ENCODE results near the gene PTPRT. TPM values are rescaled to one million over a fixed set of nuclear protein-coding genes. Genes with fewer than 3 reads are reported as not detected.

Gene PTPRT
- total RNA-seq, 4 donors from 2014 or later, result under 0.01 to 0.64 (median 0.40) TPM

DNA sequence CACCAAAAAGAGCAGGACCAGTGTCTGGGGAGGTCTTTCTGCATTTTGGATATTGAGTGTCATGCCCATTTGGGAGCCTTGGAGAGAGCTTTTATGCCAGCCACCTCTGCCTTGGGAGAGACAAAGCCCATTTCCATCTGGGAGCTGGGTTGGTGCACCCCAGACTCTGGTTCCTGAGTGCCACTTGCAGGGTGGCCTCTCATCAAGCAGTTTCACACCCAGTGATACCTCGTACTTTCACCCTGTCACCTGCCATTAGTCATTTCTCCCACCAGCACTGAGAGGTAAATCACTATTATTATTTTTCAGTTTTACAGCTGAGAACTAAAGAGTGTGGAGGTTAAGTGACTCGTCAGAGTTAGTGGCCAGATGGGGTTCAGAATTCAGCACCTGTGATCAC, 94.7 kb downstream of the PTPRT start:
- in situ Hi-C loops (cut with MboI; ENCODE audit: low pct_ligation_motif_present in 1 of 4, low pct_unique_long_range_greater_than_20kb in 1 of 4, low sequenced_read_pairs in 3 of 4), result loop anchor here in 1 of 4 donors (25.0 kb wide), 1 partner anchor 92 kb away; the partner anchor contains the start of gene PTPRT
- TF ChIP-seq EP300 (IDR thresholded peaks at IDR 0.05; ENCODE audit: low read depth) (no peak), POLR2A (IDR thresholded peaks at IDR 0.05) (no peak), POLR2AphosphoS5 (IDR thresholded peaks at IDR 0.05) (no peak)
- TF ChIP-seq, protein P1, sequence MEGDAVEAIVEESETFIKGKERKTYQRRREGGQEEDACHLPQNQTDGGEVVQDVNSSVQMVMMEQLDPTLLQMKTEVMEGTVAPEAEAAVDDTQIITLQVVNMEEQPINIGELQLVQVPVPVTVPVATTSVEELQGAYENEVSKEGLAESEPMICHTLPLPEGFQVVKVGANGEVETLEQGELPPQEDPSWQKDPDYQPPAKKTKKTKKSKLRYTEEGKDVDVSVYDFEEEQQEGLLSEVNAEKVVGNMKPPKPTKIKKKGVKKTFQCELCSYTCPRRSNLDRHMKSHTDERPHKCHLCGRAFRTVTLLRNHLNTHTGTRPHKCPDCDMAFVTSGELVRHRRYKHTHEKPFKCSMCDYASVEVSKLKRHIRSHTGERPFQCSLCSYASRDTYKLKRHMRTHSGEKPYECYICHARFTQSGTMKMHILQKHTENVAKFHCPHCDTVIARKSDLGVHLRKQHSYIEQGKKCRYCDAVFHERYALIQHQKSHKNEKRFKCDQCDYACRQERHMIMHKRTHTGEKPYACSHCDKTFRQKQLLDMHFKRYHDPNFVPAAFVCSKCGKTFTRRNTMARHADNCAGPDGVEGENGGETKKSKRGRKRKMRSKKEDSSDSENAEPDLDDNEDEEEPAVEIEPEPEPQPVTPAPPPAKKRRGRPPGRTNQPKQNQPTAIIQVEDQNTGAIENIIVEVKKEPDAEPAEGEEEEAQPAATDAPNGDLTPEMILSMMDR (IDR thresholded peaks at IDR 0.05), result no peak
- Histone ChIP-seq H3K4me3 (no peak overlapping the region), H3K36me3 (no peaks in the 10 kb centered on the region), H3K4me1 (no peaks in the 10 kb centered on the region), H3K27ac (no peak overlapping the region), H3K9me3 (no peaks in the 10 kb centered on the region), H3K27me3 (no peaks in the 10 kb centered on the region)
- DNase-seq, result no peak
- WGBS, 2 donors (ENCODE audit: low coverage in 1 of 2), result 56 to 60% methylated on average over 1 to 2 of the region's 2 CpGs
- intact Hi-C loops (cut with DNase I; ENCODE audit: low total_unique reads), result no loop called here

- DNase-seq, result no peak
- Histone ChIP-seq H3K9me3 (no peaks in the 10 kb centered on the region), H3K4me3 (no peak overlapping the region), H3K36me3 (no peaks in the 10 kb centered on the region), H3K27ac (no peak overlapping the region), H3K4me1 (no peaks in the 10 kb centered on the region), H3K27me3 (no peaks in the 10 kb centered on the region)
- intact Hi-C loops (cut with DNase I; ENCODE audit: low total_unique reads) (no loop called here), in situ Hi-C loops (cut with MboI; ENCODE audit: low pct_ligation_motif_present in 1 of 4, low pct_unique_long_range_greater_than_20kb in 1 of 4, low sequenced_read_pairs in 3 of 4) (loop anchor here in 1 of 4 donors (25.0 kb wide), 1 partner anchor 95 kb away; the partner anchor contains the start of gene PTPRT)
- WGBS, 2 donors (ENCODE audit: low coverage in 1 of 2), result 35 to 78% methylated on average over 2 to 4 of the region's 4 CpGs
- no peak for TF ChIP-seq POLR2AphosphoS5 (IDR thresholded peaks at IDR 0.05)
- no peak for TF ChIP-seq POLR2A (IDR thresholded peaks at IDR 0.05)
- TF ChIP-seq, protein P1 (IDR thresholded peaks at IDR 0.05), result no peak
- no peak for TF ChIP-seq EP300 (IDR thresholded peaks at IDR 0.05; ENCODE audit: low read depth)
These were observed 97.2 kb downstream of the PTPRT start for GRCh38 chr20:43092386-43093088.

GRCh38 chr20:43068482-43068881, 121.2 kb downstream of the PTPRT start:
- WGBS, 2 donors (ENCODE audit: low coverage in 1 of 2), result 69 to 71% methylated on average over 1 of the region's 1 CpG
- intact Hi-C loops (cut with DNase I; ENCODE audit: low total_unique reads), result no loop called here
- no peak for TF ChIP-seq EP300 (IDR thresholded peaks at IDR 0.05; ENCODE audit: low read depth)
- no peak for TF ChIP-seq POLR2AphosphoS5 (IDR thresholded peaks at IDR 0.05)
- TF ChIP-seq POLR2A (IDR thresholded peaks at IDR 0.05), result no peak
- TF ChIP-seq, protein P1 (IDR thresholded peaks at IDR 0.05), result no peak

GRCh38 chr20:43066125-43066524, 123.6 kb downstream of the PTPRT start:
- Histone ChIP-seq H3K9me3 (no peaks in the 10 kb centered on the region), H3K4me3 (no peak overlapping the region), H3K27me3 (no peaks in the 10 kb centered on the region), H3K36me3 (no peaks in the 10 kb centered on the region), H3K4me1 (no peaks in the 10 kb centered on the region), H3K27ac (no peak overlapping the region)
- DNase-seq, result no peak
- no peak for TF ChIP-seq POLR2A (IDR thresholded peaks at IDR 0.05)
- TF ChIP-seq POLR2AphosphoS5 (IDR thresholded peaks at IDR 0.05), result no peak
- no peak for TF ChIP-seq EP300 (IDR thresholded peaks at IDR 0.05; ENCODE audit: low read depth)
- TF ChIP-seq, protein P1 (IDR thresholded peaks at IDR 0.05), result no peak
- intact Hi-C loops (cut with DNase I; ENCODE audit: low total_unique reads) (no loop called here), in situ Hi-C loops (cut with MboI; ENCODE audit: low pct_ligation_motif_present in 1 of 4, low pct_unique_long_range_greater_than_20kb in 1 of 4, low sequenced_read_pairs in 3 of 4) (no loop called here)
- 33 to 60% methylated on average over 4 to 6 of the region's 6 CpGs for WGBS, 2 donors (ENCODE audit: low coverage in 1 of 2)

More at GRCh38 chr20:43068482-43068881, 121.2 kb downstream of the PTPRT start:
- Histone ChIP-seq H3K27me3 (no peaks in the 10 kb centered on the region), H3K4me1 (no peaks in the 10 kb centered on the region), H3K36me3 (no peaks in the 10 kb centered on the region), H3K27ac (no peak overlapping the region), H3K9me3 (no peaks in the 10 kb centered on the region), H3K4me3 (no peak overlapping the region)
- no peak for DNase-seq
- in situ Hi-C loops (cut with MboI; ENCODE audit: low pct_ligation_motif_present in 1 of 4, low pct_unique_long_range_greater_than_20kb in 1 of 4, low sequenced_read_pairs in 3 of 4), result no loop called here

Measured in transverse colon (tissue), 4 donors.